Gastroesophageal sphincter (tissue), 4 donors: ENCODE results near the gene SLC13A1. TPM values are rescaled to one million over a fixed set of nuclear protein-coding genes. Genes with fewer than 3 reads are reported as not detected.

Source experiments
- ATAC-seq: fragments of 150-250 bp; one replicate; pipeline ENCODE4 v1.9.1; 2016; ENCODE audit warnings: mild to moderate bottlenecking, moderate library complexity
- H3K27ac ChIP-seq, 4 donors: fragments of 200-600 bp; sonication (generic) in 3 of 4; 1 replicate in 3 of 4; 2 replicates in 1 of 4; pipeline ENCODE4 v1.5.1; 2016 to 2019
- H3K27me3 ChIP-seq: fragments of 200-600 bp; sonication (generic); one replicate; pipeline ENCODE4 v1.5.1; 2019
- H3K36me3 ChIP-seq, 2 donors: fragments of 200-600 bp; sonication (generic); one replicate each; pipeline ENCODE4 v1.5.1; 2019; ENCODE audit warnings: control low read depth in 1 of 2
- H3K4me1 ChIP-seq, 3 donors: fragments of 200-600 bp; sonication (generic); 1 replicate in 2 of 3; 2 replicates in 1 of 3; pipeline ENCODE4 v1.5.1; 2016 to 2019; ENCODE audit warnings: control low read depth in 2 of 3
- H3K4me3 ChIP-seq, 2 donors: fragments of 200-600 bp; sonication (generic); one replicate each; pipeline ENCODE4 v1.5.1; 2019; ENCODE audit warnings: mild to moderate bottlenecking in 1 of 2, moderate library complexity in 1 of 2
- H3K9me3 ChIP-seq, 3 donors: fragments of 200-600 bp; sonication (generic); one replicate each; pipeline ENCODE4 v1.5.1; 2017 to 2019; ENCODE audit warnings: control low read depth in 2 of 3
- EP300 ChIP-seq: sonication (generic); formaldehyde crosslinking; IDR thresholded peaks from one replicate; pipeline ENCODE4 v1.6.1; 2017; ENCODE audit warnings: antibody characterized with exemption, mild to moderate bottlenecking
- POLR2A ChIP-seq, 2 donors: fragments of 450-650 bp; IDR thresholded peaks; one replicate each; pipeline ENCODE4 v1.6.1; 2017; ENCODE audit warnings: antibody characterized with exemption in 2 of 2, mild to moderate bottlenecking in 2 of 2, moderate library complexity in 1 of 2
- POLR2AphosphoS5 ChIP-seq: sonication (generic); formaldehyde crosslinking; IDR thresholded peaks from one replicate; pipeline ENCODE4 v1.6.1; 2017; ENCODE audit warnings: antibody characterized with exemption
- WGBS, 2 donors: methylation state at CpG; one replicate each; pipeline ENCODE4 v1.1.5; 2018; ENCODE audit warnings: low coverage in 1 of 2; 5-methylcytosine and 5-hydroxymethylcytosine counted together
- total RNA-seq, 4 donors: library from RNA; depleted of rRNA; stranded (reverse); fragments of >200 nt; gene quantifications; one replicate each; pipeline ENCODE4 v1.1.0, GENCODE V29; 2016
- TF ChIP-seq, protein P1 (sequence below), 4 experiments: fragments of 200-600 bp in 2 of 4; fragments of 450-650 bp in 2 of 4; sonication (generic) in 1 of 4; IDR thresholded peaks; one replicate each; pipeline ENCODE4 v1.5.1; 2017 to 2019; ENCODE audit warnings: antibody characterized with exemption in 4 of 4, mild to moderate bottlenecking in 2 of 4, moderate library complexity in 2 of 4

Gene SLC13A1
- total RNA-seq, 4 donors from 2014 or later, result not detected

DNA sequence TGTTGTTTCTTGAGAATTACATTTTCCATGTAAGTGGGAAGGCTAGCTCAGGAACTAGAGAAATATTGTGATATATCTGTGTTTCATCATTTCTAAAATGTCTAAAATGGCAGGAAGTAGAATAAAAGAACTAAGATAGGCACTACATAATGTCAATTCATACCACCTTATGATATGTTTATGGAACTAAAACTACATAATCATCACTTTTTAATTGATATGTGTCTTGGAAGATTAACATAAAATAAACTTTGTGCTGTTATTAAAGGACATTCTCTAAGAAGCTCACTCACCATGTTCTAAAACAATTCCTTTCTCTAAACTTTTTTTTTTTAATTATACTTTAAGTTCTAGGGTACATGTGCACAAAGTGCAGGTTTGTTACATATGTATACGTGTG is 120.7 kb downstream of the SLC13A1 start:
- 100% methylated on average over 1 of the region's 1 CpG; no CpG with 5 or more reads in 1 of the 2 donors for WGBS, 2 donors
- ATAC-seq, result no peak
- TF ChIP-seq POLR2AphosphoS5, result no peak
- TF ChIP-seq, protein P1, sequence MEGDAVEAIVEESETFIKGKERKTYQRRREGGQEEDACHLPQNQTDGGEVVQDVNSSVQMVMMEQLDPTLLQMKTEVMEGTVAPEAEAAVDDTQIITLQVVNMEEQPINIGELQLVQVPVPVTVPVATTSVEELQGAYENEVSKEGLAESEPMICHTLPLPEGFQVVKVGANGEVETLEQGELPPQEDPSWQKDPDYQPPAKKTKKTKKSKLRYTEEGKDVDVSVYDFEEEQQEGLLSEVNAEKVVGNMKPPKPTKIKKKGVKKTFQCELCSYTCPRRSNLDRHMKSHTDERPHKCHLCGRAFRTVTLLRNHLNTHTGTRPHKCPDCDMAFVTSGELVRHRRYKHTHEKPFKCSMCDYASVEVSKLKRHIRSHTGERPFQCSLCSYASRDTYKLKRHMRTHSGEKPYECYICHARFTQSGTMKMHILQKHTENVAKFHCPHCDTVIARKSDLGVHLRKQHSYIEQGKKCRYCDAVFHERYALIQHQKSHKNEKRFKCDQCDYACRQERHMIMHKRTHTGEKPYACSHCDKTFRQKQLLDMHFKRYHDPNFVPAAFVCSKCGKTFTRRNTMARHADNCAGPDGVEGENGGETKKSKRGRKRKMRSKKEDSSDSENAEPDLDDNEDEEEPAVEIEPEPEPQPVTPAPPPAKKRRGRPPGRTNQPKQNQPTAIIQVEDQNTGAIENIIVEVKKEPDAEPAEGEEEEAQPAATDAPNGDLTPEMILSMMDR (IDR thresholded peaks at IDR 0.05), result no peak
- no peak for TF ChIP-seq POLR2A (IDR thresholded peaks at IDR 0.05)
- TF ChIP-seq EP300, result no peak
- no peak overlapping the region for H3K27ac ChIP-seq
- H3K27me3 ChIP-seq, result no peaks in the 10 kb centered on the region
- H3K4me3 ChIP-seq, result no peak overlapping the region
- peaks cover 0 to 17% (median 0%) of the 10 kb centered on the region in 3 donors for H3K9me3 ChIP-seq
- H3K4me1 ChIP-seq, result no peaks in the 10 kb centered on the region
- no peaks in the 10 kb centered on the region for H3K36me3 ChIP-seq

DNA sequence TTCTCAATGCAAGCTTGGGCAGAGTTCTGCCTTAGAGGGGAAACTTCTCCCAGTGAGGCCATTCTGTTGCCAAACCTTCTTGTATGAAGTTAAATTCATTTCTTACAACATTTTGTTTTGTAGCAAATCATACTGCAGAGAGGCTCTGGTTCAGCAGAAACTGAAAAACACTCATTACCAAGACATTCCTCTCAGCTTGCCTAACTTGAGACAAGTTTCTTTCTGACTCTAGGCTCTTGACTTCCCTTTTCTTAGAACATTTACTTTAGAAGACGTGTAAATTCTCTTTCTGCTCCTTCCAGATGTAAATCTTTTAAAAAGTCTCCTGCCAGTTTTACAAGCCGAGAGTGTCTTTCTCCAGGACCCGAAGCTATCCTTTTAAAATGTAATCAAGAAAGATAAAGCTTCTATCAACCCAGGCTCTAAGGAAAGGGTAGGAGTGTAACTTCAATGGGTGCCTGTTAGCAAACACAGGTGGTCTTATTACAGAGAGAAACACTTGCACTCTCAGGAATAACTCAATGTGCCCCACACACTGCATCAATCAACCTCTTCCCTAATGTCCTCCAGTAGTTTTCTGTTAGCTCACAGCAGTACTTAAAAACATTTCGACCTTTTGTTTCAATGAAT is 123.8 kb downstream of the SLC13A1 start:
- H3K27ac ChIP-seq, result no peak overlapping the region
- H3K36me3 ChIP-seq, result no peaks in the 10 kb centered on the region
- TF ChIP-seq, protein P1 (IDR thresholded peaks at IDR 0.05), result no peak
- no peak for TF ChIP-seq POLR2A (IDR thresholded peaks at IDR 0.05)
- TF ChIP-seq POLR2AphosphoS5, result no peak
- no peak for TF ChIP-seq EP300
- no peak overlapping the region for H3K4me3 ChIP-seq
- H3K4me1 ChIP-seq, result no peaks in the 10 kb centered on the region
- ATAC-seq, result no peak
- H3K27me3 ChIP-seq, result no peaks in the 10 kb centered on the region
- 4 to 14% methylated on average over 3 of the region's 4 CpGs for WGBS, 2 donors
- H3K9me3 ChIP-seq, result peaks cover 0 to 4% (median 0%) of the 10 kb centered on the region in 3 donors

DNA sequence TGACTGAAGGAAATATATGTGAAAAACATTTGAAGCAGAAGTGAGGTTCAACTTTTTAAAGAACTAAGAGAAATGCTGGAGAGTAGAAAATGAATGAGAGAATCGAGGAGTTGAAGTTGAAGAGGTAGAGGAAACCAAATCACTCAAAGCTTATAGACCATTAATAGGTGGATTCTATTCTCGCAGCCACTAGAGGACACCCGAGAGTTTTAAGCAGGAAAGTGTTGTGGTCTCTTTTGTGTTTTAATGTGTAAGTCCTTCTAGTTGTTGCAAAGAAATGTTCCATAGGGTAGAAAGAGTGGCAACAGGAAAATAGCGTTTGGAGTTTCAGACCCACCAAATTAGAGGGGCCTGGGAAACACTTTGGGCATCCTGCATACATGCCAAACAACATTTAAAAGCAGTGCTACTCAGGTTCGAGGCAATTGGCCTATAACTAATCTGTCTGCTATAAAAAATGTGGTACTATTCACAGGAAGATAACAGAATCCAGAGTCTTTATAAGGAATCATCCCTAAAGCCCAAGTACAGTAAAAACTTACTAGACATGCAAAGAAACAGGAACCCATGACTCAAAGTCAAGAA is 129.0 kb downstream of the SLC13A1 start:
- no peak for ATAC-seq
- Histone ChIP-seq H3K4me1 (no peaks in the 10 kb centered on the region), H3K27me3 (no peaks in the 10 kb centered on the region), H3K27ac (no peak overlapping the region), H3K36me3 (no peaks in the 10 kb centered on the region), H3K9me3 (peaks cover 0 to 3% (median 0%) of the 10 kb centered on the region in 3 donors), H3K4me3 (no peak overlapping the region)
- 63 to 71% methylated on average over 5 of the region's 5 CpGs for WGBS, 2 donors
- no peak for TF ChIP-seq POLR2AphosphoS5
- no peak for TF ChIP-seq POLR2A (IDR thresholded peaks at IDR 0.05)
- TF ChIP-seq, protein P1 (IDR thresholded peaks at IDR 0.05), result no peak
- no peak for TF ChIP-seq EP300

DNA sequence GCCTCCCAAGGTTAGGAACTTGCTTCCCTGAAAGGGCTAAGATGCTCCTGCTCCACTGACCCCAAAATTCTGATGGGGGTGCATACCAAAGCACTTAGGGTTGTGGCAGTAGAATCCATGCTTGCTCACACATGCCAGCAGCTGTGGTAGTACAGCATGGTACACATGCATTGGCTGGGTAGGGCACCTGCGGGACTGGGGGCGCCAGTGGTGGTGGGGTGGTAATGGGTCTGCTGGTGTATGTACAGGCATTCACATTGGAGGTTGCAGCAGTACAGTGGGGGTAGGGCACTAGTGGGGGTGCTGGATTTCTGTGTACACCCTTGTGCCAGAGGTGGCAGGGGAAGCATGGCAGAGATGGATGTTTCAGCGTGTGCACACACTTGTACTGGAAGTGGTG is 132.0 kb downstream of the SLC13A1 start:
- TF ChIP-seq POLR2AphosphoS5 (no peak), EP300 (no peak), POLR2A (IDR thresholded peaks at IDR 0.05) (no peak)
- TF ChIP-seq, protein P1 (IDR thresholded peaks at IDR 0.05), result no peak
- no peaks in the 10 kb centered on the region for H3K36me3 ChIP-seq
- ATAC-seq, result no peak
- H3K4me3 ChIP-seq, result no peak overlapping the region
- no peak overlapping the region for H3K27ac ChIP-seq
- 100% methylated on average over 1 of the region's 3 CpGs; no CpG with 5 or more reads in 1 of the 2 donors for WGBS, 2 donors
- H3K27me3 ChIP-seq, result no peaks in the 10 kb centered on the region
- no peaks in the 10 kb centered on the region for H3K4me1 ChIP-seq
- peaks cover 0 to 3% (median 0%) of the 10 kb centered on the region in 3 donors for H3K9me3 ChIP-seq

Other genes starting within 250 kb of the SLC13A1 start
- gene TAS2R16, start 204.3 kb downstream of the SLC13A1 start, total RNA-seq, result not detected